DND-41 (cell line): ENCODE results near the gene FLII.

Experiments
- ATAC-seq: fragments of 200-7000 bp; cut with Tn5 transposase; 3 replicates; pipeline ENCODE4 v1.9.1; 2021; ENCODE audit warnings: low read depth; ENCODE audit not compliant: insufficient read depth
- DNase-seq: peaks from one replicate; pipeline ENCODE4 v3.0.0-alpha.2; 2020
- H2AFZ ChIP-seq: 2 replicates; pipeline ENCODE4 v1.6.0; 2012; ENCODE audit warnings: low read depth, low read length
- H3K27ac ChIP-seq: 2 replicates; pipeline ENCODE4 v1.5.1; 2012; ENCODE audit warnings: low read length, inconsistent platforms
- H3K27me3 ChIP-seq: fragments of 200-600 bp; sonication (generic); 2 replicates; pipeline ENCODE4 v1.6.0; 2012; ENCODE audit warnings: low read length, mild to moderate bottlenecking, inconsistent platforms; ENCODE audit not compliant: insufficient read depth, poor library complexity
- H3K36me3 ChIP-seq: 2 replicates; pipeline ENCODE4 v1.5.1; 2012; ENCODE audit warnings: low read length, inconsistent platforms; ENCODE audit not compliant: insufficient read depth
- H3K4me1 ChIP-seq: 2 replicates; pipeline ENCODE4 v1.5.1; 2012; ENCODE audit warnings: mild to moderate bottlenecking, low read length; ENCODE audit not compliant: insufficient read depth
- H3K4me2 ChIP-seq: 2 replicates; pipeline ENCODE4 v1.6.0; 2012; ENCODE audit warnings: mild to moderate bottlenecking, moderate library complexity, low read length, inconsistent platforms; ENCODE audit not compliant: insufficient read depth
- H3K4me3 ChIP-seq, 2 experiments: fragments of 200-600 bp in 1 of 2; shearing (Covaris generic) in 1 of 2; 2 replicates each; pipeline ENCODE4 v1.5.1; 2012 to 2016; ENCODE audit warnings: inconsistent platforms in 2 of 2, low read length in 2 of 2, mild to moderate bottlenecking in 2 of 2, low read depth in 1 of 2, moderate library complexity in 1 of 2
- H3K79me2 ChIP-seq: 2 replicates; pipeline ENCODE4 v1.6.0; 2012; ENCODE audit warnings: low read length, inconsistent platforms; ENCODE audit not compliant: insufficient read depth
- H3K9ac ChIP-seq: 2 replicates; pipeline ENCODE4 v1.6.0; 2012; ENCODE audit warnings: low read depth, mild to moderate bottlenecking, inconsistent platforms, low read length, moderate library complexity
- H3K9me3 ChIP-seq: 2 replicates; pipeline ENCODE4 v1.5.1; 2012; ENCODE audit warnings: low read length, moderate library complexity, mild to moderate bottlenecking, inconsistent platforms; ENCODE audit not compliant: insufficient read depth, severe bottlenecking
- H4K20me1 ChIP-seq: 2 replicates; pipeline ENCODE4 v1.6.0; 2012; ENCODE audit warnings: low read length; ENCODE audit not compliant: insufficient read depth
- EZH2 ChIP-seq: IDR thresholded peaks from 3 replicates; pipeline ENCODE4 v1.6.1; 2012; ENCODE audit warnings: borderline replicate concordance, low read depth, mild to moderate bottlenecking, moderate library complexity, low read length, inconsistent platforms; ENCODE audit not compliant: severe bottlenecking
- TF ChIP-seq, protein P1 (sequence below): IDR thresholded peaks from 2 replicates; pipeline ENCODE4 v1.5.1; 2012; ENCODE audit warnings: borderline replicate concordance, low read length, moderate library complexity, mild to moderate bottlenecking; ENCODE audit not compliant: poor library complexity, severe bottlenecking; ENCODE audit errors: extremely low read depth

Gene FLII

DNA sequence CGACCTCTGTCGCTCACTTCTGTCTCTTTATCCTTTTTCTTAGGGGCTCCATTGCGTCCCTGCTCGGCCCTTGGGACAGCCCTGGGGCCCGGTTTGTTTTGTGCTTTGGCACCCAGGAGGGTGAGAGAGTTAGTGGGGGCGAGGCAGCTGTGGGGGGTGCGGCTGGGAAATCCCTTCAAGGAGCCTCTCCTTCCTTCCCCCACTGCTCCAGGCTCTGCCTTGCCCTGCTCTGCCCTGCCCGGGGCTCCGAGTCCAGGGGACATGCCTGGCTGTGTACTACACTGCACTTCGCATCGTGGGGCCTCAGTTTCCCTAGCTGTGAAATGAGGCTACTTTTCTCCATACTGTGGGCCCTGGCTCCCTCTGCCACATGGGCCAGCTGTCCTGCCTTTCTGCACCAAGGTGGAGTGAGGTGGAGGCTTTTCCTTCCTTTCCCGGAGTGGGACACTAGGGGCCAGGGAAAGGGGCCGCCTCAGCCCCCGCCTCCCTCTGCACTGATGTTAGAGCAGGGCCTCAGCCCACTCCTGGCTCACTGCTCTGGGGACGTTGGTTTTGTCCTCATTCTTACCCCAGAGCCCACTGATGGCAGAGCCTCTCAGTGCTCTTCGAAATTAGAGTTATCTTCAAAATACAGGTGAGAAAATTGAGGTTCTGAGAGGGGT lies 32.1 kb downstream of the FLII start:
- Histone ChIP-seq H3K4me3 (peak overlapping the region; percentile 48 to 83), H3K4me2 (peak overlapping the region; percentile 90), H3K79me2 (peaks cover 46% of the 10 kb centered on the region), H3K27me3 (no peaks in the 10 kb centered on the region), H3K9ac (peak overlapping the region; percentile 61), H3K36me3 (no peaks in the 10 kb centered on the region), H3K4me1 (peaks cover 34% of the 10 kb centered on the region), H2AFZ (peak overlapping the region; percentile 92), H4K20me1 (peaks cover 37% of the 10 kb centered on the region), H3K27ac (peak overlapping the region; percentile 55), H3K9me3 (no peaks in the 10 kb centered on the region)
- TF ChIP-seq EZH2 = no peak
- TF ChIP-seq, protein P1, sequence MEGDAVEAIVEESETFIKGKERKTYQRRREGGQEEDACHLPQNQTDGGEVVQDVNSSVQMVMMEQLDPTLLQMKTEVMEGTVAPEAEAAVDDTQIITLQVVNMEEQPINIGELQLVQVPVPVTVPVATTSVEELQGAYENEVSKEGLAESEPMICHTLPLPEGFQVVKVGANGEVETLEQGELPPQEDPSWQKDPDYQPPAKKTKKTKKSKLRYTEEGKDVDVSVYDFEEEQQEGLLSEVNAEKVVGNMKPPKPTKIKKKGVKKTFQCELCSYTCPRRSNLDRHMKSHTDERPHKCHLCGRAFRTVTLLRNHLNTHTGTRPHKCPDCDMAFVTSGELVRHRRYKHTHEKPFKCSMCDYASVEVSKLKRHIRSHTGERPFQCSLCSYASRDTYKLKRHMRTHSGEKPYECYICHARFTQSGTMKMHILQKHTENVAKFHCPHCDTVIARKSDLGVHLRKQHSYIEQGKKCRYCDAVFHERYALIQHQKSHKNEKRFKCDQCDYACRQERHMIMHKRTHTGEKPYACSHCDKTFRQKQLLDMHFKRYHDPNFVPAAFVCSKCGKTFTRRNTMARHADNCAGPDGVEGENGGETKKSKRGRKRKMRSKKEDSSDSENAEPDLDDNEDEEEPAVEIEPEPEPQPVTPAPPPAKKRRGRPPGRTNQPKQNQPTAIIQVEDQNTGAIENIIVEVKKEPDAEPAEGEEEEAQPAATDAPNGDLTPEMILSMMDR = no peak
- DNase-seq = peak; percentile 16
- ATAC-seq = peak; percentile 4; the same call in 2 of the 3 replicates

DNA sequence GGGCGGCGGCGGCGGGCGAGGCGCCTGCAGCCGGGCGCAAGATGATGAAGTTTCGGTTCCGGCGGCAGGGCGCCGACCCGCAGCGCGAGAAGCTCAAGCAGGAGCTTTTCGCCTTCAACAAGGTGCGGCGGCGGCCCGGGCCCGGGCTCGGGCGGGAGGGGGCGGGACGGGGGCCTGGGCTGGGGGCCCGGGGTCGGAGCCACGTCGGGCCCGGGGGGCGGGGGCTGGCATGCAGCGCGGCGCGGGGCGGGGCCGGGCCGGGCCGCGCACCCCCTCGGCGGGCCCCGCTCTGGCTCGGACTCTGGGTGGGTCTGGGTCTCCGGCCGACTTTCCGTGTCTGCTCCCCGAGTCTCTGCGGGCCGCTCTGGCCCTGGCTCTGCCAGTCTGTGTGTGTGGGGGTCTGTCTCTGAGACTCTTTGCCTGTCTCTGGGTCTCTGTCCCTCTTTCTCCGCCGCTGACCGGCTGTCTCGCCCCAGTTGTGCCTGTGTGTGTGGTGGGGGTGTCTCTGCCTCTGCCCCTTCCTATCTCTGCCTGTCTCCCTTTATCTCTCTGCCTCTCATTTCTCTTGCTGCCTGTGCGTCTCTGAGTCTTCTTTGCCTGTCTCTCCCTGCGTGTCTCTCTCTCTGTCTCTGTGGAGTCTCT lies 32.8 kb downstream of the FLII start:
- Histone ChIP-seq H2AFZ (peak overlapping the region; percentile 92), H3K9ac (peak overlapping the region; percentile 61), H3K27ac (peak overlapping the region; percentile 55), H3K36me3 (no peaks in the 10 kb centered on the region), H3K4me1 (peaks cover 34% of the 10 kb centered on the region), H3K27me3 (no peaks in the 10 kb centered on the region), H3K79me2 (peaks cover 46% of the 10 kb centered on the region), H3K9me3 (no peaks in the 10 kb centered on the region), H3K4me3 (peak overlapping the region; percentile 48 to 83), H3K4me2 (peak overlapping the region; percentile 90), H4K20me1 (peaks cover 37% of the 10 kb centered on the region)
- ATAC-seq (peak; percentile 22), DNase-seq (no peak)
- TF ChIP-seq, protein P1 = no peak
- no peak for TF ChIP-seq EZH2

DNA sequence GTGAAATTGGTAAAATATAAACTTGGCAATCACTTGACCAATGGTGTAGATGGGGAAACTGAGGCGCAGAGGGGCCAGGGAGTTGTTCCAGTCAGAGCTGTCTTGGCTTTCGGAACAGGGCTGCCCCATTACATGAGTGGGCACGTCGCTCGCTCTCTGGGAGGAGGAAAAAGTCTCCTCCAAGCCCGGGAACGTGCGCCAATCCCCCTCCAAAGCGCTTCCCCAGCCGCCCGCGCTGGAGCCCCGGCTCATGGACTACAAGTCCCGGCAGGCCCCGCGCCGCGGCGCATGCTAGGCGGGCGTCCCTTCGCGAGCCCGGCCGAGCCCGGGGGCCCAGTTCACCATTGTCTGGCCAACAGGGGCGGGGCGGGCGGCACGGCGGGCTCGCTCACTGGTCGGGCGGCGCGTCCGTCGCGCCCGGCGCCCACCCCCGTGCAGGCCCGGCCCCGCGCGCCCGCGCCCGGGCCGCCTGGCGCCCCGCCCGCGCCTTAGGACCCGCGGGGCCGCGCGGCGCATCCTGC lies 33.4 kb downstream of the FLII start, which contains the start of gene LLGL1:
TSS of gene LLGL1 (plus strand) at position 515 of the 521 bp plus-strand sequence. CDS start 48 bp downstream, outside the sequence.
- ATAC-seq (peak; percentile 97), DNase-seq (peak; percentile 95)
- no peaks in the 10 kb centered on the region for H3K36me3 ChIP-seq
- peaks cover 32% of the 10 kb centered on the region for H4K20me1 ChIP-seq
- peak within 1 kb of the TSS; percentile 62 for H3K27ac ChIP-seq
- H2AFZ ChIP-seq = peak within 1 kb of the TSS; percentile 92
- peaks cover 34% of the 10 kb centered on the region for H3K4me1 ChIP-seq
- H3K4me3 ChIP-seq = peak within 1 kb of the TSS; percentile 48 to 83
- H3K9ac ChIP-seq = peak within 1 kb of the TSS; percentile 61
- TF ChIP-seq, protein P1 = no peak
- no peak for TF ChIP-seq EZH2
- peaks cover 44% of the 10 kb centered on the region for H3K79me2 ChIP-seq
- peak within 1 kb of the TSS; percentile 90 for H3K4me2 ChIP-seq
- no peaks in the 10 kb centered on the region for H3K27me3 ChIP-seq
- H3K9me3 ChIP-seq = no peaks in the 10 kb centered on the region
